Calu3 (cell line): ENCODE data around the gene FXN. TPM values are rescaled to one million over a fixed set of nuclear protein-coding genes. Genes with fewer than 3 reads are reported as not detected.
"Not testable (repeated sequence)": the region's sequence is repeated elsewhere in the genome, so short reads cannot be mapped to it uniquely, and the experiment has no call there.

Experiments
- BruUV-seq: library from RNA; stranded (reverse); fragments of 400-500 nt; replicated peaks from 2 replicates; lab custom pipeline; 2021; lab: Mats Ljungman, UMichigan
- CTCF ChIA-PET: fragments of 300-600 bp; sonication (Branson Sonifier 250); formaldehyde crosslinking; loops from one replicate; lab custom pipeline; 2022; ENCODE audit warnings: antibody characterized with exemption; lab: Charles Lee
- DNase-seq: peaks from one replicate; pipeline ENCODE4 v3.0.0; 2022
- H3K27ac Mint-ChIP-seq: one replicate; pipeline ENCODE4 v1.8.0; 2022; ENCODE audit warnings: mixed read lengths; ENCODE audit not compliant: unreplicated experiment
- H3K27me3 Mint-ChIP-seq: one replicate; pipeline ENCODE4 v1.8.0; 2022; ENCODE audit warnings: mixed read lengths; ENCODE audit not compliant: unreplicated experiment
- H3K36me3 Mint-ChIP-seq: one replicate; pipeline ENCODE4 v1.8.0; 2022; ENCODE audit warnings: mild to moderate bottlenecking, moderate library complexity, mixed read lengths; ENCODE audit not compliant: insufficient read depth, unreplicated experiment
- H3K4me1 Mint-ChIP-seq: one replicate; pipeline ENCODE4 v1.8.0; 2022; ENCODE audit warnings: mild to moderate bottlenecking, low read depth, mixed read lengths; ENCODE audit not compliant: unreplicated experiment
- H3K4me3 Mint-ChIP-seq: one replicate; pipeline ENCODE4 v1.8.0; 2022; ENCODE audit warnings: mild to moderate bottlenecking, low read depth, moderate library complexity, mixed read lengths; ENCODE audit not compliant: unreplicated experiment
- H3K9me3 Mint-ChIP-seq: one replicate; pipeline ENCODE4 v1.8.0; 2022; ENCODE audit warnings: low read depth, mixed read lengths; ENCODE audit not compliant: unreplicated experiment
- CTCF ChIP-seq: fragments of 200-600 bp; IDR thresholded peaks from one replicate; pipeline ENCODE4 v1.8.0; 2022; ENCODE audit warnings: antibody characterized with exemption; ENCODE audit not compliant: unreplicated experiment
- intact Hi-C: fragments of 100-400 bp; cut with micrococcal nuclease; formaldehyde crosslinking; loops from one replicate; pipeline ENCODE4 v1.10.0; 2022; ENCODE audit not compliant: unreplicated experiment
- total RNA-seq: library from RNA; stranded (reverse); gene quantifications from 2 replicates; pipeline ENCODE4 v1.2.3, GENCODE V29; 2022

FXN gene
- total RNA-seq, 1 experiment from 2014 or later: 12.9 TPM

DNA sequence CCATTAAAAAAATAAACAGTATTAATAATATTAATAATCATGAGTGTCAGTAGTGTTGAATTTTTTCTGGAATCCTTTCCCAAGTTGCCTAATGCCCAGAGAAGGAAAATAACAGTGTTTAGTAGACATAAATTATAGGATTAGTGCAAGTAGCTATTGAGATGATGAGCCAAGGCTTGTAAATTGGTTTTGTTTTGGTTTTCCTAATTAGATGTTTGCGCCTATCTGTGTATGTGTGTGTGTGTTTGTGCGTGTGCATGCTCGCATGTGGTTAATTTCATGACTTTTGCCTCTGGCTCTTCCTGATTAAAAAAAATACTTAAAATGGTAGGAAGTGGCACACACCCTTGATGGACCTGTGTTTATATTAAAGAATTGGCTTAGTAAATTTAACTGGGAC, 55.4 kb downstream of the FXN start:
- no peak overlapping the region for H3K4me3 Mint-ChIP-seq
- peaks cover 67% of the 10 kb centered on the region for H3K4me1 Mint-ChIP-seq
- no peak for DNase-seq
- no peak for TF ChIP-seq CTCF
- H3K9me3 Mint-ChIP-seq: no peaks in the 10 kb centered on the region
- H3K27ac Mint-ChIP-seq: peak overlapping the region; percentile 77
- no TSS peak for BruUV-seq
- peaks cover 5% of the 10 kb centered on the region for H3K36me3 Mint-ChIP-seq
- CTCF ChIA-PET: no interaction called here
- intact Hi-C loops: loop anchor here (5.0 kb wide), 1 partner anchor 39 kb away; no protein-coding TSS in a partner anchor
- no peaks in the 10 kb centered on the region for H3K27me3 Mint-ChIP-seq

DNA sequence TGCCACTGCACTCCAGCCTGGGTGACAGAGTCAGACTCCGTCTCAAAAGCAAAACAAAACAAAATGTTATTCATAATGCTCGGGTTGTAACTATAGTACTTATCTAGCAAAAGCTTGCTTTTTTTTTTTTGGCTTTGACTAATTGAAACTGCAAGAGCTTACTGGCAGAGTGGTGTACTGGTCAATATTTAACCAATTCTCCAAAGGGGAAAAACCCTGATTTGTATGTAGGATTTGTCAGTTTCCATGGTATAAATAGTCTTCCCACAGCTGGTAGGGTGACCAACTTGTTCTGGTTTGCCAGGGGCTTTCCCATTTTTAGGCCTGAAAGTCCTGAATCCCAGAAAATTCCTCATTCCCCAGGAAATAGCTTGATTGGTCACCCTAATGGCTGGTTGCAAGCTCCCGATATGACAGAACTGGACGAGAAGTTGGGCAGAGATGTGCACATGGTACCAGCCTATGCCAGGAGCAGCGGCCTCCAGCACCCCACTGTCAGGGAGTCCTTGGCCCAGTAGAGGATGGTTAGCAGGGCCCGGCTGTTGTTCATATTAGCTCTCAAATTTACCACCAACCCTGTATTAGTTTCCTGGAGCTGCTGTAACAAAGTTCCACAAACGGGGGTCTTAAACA, 58.0 kb downstream of the FXN start:
- TF ChIP-seq CTCF: no peak
- no TSS peak for BruUV-seq
- no peak for DNase-seq
- Mint-ChIP-seq H3K4me1 (peaks cover 54% of the 10 kb centered on the region), H3K27me3 (no peaks in the 10 kb centered on the region), H3K27ac (peak overlapping the region; percentile 67), H3K9me3 (no peaks in the 10 kb centered on the region), H3K4me3 (no peak overlapping the region), H3K36me3 (peaks cover 19% of the 10 kb centered on the region)
- CTCF ChIA-PET: interaction anchor here (0.7 to 1.4 kb wide), 3 partner anchors 12 to 40 kb away, joined by 3 to 4 read pairs (median 4); no protein-coding TSS in a partner anchor
- intact Hi-C loops: loop anchor here (5.0 kb wide), 1 partner anchor 41 kb away; no protein-coding TSS in a partner anchor

DNA sequence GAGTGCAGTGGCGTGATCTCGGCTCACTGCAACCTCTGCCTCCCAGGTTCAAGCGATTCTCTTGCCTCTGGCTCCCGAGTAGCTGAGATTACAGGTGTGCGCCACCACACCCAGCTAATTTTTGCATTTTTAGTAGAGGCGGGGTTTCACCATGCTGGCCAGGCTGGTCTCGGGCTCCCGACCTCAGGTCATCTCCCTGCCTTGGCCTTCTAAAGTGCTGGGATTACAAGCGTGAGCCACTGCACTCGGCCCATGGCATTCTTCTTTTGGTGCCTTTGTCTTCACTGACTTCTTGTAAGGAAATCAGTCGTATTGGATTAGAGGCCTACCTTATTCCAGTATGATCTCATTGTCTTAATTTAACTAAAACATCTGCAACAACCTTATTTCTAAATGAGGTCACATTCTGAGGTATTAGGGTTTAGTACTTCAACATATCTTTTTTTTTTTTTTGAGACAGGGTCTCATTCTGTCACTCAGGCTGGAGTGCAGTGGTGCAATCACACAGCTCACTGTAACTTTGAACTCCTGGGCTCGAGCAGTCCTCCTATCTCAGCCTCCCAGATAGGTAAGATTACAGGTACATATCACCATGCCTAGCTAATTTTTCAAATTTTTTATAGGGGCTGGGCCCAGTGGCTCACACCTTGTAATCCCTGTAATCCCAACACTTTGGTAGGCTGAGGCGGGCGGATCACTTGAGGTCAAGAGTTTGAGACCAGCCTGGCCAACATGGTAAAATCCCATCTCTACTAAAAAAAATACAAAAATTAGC, 59.0 kb downstream of the FXN start:
- BruUV-seq, H3K27me3 Mint-ChIP-seq, CTCF ChIA-PET, DNase-seq, H3K4me3 Mint-ChIP-seq, H3K9me3 Mint-ChIP-seq: not testable (repeated sequence)
- intact Hi-C loops: loop anchor here (5.0 kb wide), 1 partner anchor 42 kb away; no protein-coding TSS in a partner anchor
- peak overlapping the region; percentile 67 for H3K27ac Mint-ChIP-seq
- peaks cover 25% of the 10 kb centered on the region for H3K36me3 Mint-ChIP-seq
- peaks cover 49% of the 10 kb centered on the region for H3K4me1 Mint-ChIP-seq

- DNase-seq: no peak
- intact Hi-C loops: no loop called here
- H3K27ac Mint-ChIP-seq: peak overlapping the region; percentile 72
- BruUV-seq: no TSS peak
- H3K4me1 Mint-ChIP-seq: peaks cover 43% of the 10 kb centered on the region
- peaks cover 21% of the 10 kb centered on the region for H3K36me3 Mint-ChIP-seq
- CTCF ChIA-PET: no interaction called here
- H3K9me3 Mint-ChIP-seq: no peaks in the 10 kb centered on the region
- no peak for TF ChIP-seq CTCF
- no peaks in the 10 kb centered on the region for H3K27me3 Mint-ChIP-seq
- H3K4me3 Mint-ChIP-seq: peak overlapping the region; percentile 59
Measured at GRCh38 chr9:69097064-69097463, 61.5 kb downstream of the FXN start.
